Keratinocyte (primary cell): ENCODE measurements around the gene CGRRF1. TPM values are rescaled to one million over a fixed set of nuclear protein-coding genes. Genes with fewer than 3 reads are reported as not detected.

Experiments used
- DNase-seq: peaks from one replicate; pipeline ENCODE4 v3.0.0-alpha.2; 2011; ENCODE audit warnings: low read depth, missing footprints, low spot score
- FAIRE-seq: peaks from 2 replicates; lab custom pipeline; 2011; peaks lifted over from hg19 to GRCh38; lab: Jason Lieb, UNC
- H2AFZ ChIP-seq: 2 replicates; pipeline ENCODE4 v1.6.0; 2012; ENCODE audit warnings: low read length, control low read depth, inconsistent platforms; ENCODE audit not compliant: control insufficient read depth
- H3K27ac ChIP-seq: 2 replicates; pipeline ENCODE4 v1.5.1; 2011; ENCODE audit warnings: low read length; ENCODE audit not compliant: control insufficient read depth, insufficient read depth
- H3K27me3 ChIP-seq: 3 replicates; pipeline ENCODE4 v1.6.0; 2011; ENCODE audit warnings: low read length; ENCODE audit not compliant: control insufficient read depth, insufficient read depth; ENCODE audit errors: extremely low read depth
- H3K36me3 ChIP-seq, 2 experiments: 2 replicates in 1 of 2; 3 replicates in 1 of 2; pipeline ENCODE4 v1.5.1; 2011; ENCODE audit warnings: low read length in 2 of 2, mild to moderate bottlenecking in 1 of 2; ENCODE audit not compliant: control insufficient read depth in 2 of 2, insufficient read depth in 2 of 2; ENCODE audit errors: extremely low read depth in 1 of 2
- H3K4me1 ChIP-seq: 3 replicates; pipeline ENCODE4 v1.5.1; 2011; ENCODE audit warnings: low read length; ENCODE audit not compliant: control insufficient read depth, insufficient read depth; ENCODE audit errors: extremely low read depth
- H3K4me2 ChIP-seq: 3 replicates; pipeline ENCODE4 v1.6.0; 2011; ENCODE audit warnings: low read depth, low read length; ENCODE audit not compliant: control insufficient read depth, insufficient read depth; ENCODE audit errors: extremely low read depth
- H3K4me3 ChIP-seq, 3 experiments: fragments of 200-600 bp in 1 of 3; sonication (generic) in 1 of 3; 2 replicates in 2 of 3; 3 replicates in 1 of 3; pipeline ENCODE4 v1.5.1; 2011 to 2016; ENCODE audit warnings: low read length in 3 of 3, mild to moderate bottlenecking in 3 of 3, control low read depth in 2 of 3, inconsistent platforms in 1 of 3, low read depth in 1 of 3, mixed read lengths in 1 of 3, mixed run types in 1 of 3, moderate library complexity in 1 of 3; ENCODE audit not compliant: control insufficient read depth in 2 of 3, insufficient read depth in 2 of 3; ENCODE audit errors: extremely low read depth in 1 of 3
- H3K79me2 ChIP-seq: 2 replicates; pipeline ENCODE4 v1.6.0; 2012; ENCODE audit warnings: low read length; ENCODE audit not compliant: control insufficient read depth, insufficient read depth
- H3K9ac ChIP-seq: 3 replicates; pipeline ENCODE4 v1.6.0; 2011; ENCODE audit warnings: low read length; ENCODE audit not compliant: control insufficient read depth, insufficient read depth; ENCODE audit errors: extremely low read depth
- H3K9me1 ChIP-seq: 3 replicates; pipeline ENCODE4 v1.6.0; 2011; ENCODE audit warnings: low read length; ENCODE audit not compliant: control insufficient read depth, insufficient read depth; ENCODE audit errors: extremely low read depth
- H3K9me3 ChIP-seq: 2 replicates; pipeline ENCODE4 v1.5.1; 2012; ENCODE audit warnings: low read depth, low read length; ENCODE audit not compliant: control insufficient read depth
- H4K20me1 ChIP-seq: 3 replicates; pipeline ENCODE4 v1.6.0; 2011; ENCODE audit warnings: low read length; ENCODE audit not compliant: control insufficient read depth, insufficient read depth; ENCODE audit errors: extremely low read depth
- EZH2 ChIP-seq: IDR thresholded peaks from one replicate; pipeline ENCODE4 v1.6.1; 2012; ENCODE audit warnings: inconsistent platforms, mild to moderate bottlenecking, low read length, moderate library complexity
- dilution Hi-C: fragments of 300-500 bp; cut with MboI; formaldehyde crosslinking; loops from one replicate; pipeline ENCODE4 v1.7.0; 2020; ENCODE audit warnings: low sequenced_read_pairs; ENCODE audit not compliant: extremely low pct_ligation_motif_present
- polyA plus RNA-seq, 5 experiments: library from polyadenylated mRNA; depleted of rRNA in 3 of 5; stranded (reverse) in 3 of 5; stranded (forward) in 1 of 5; unstranded in 1 of 5; fragments of >200 nt; gene quantifications; 1 replicate in 1 of 5; 2 replicates in 3 of 5; 3 replicates in 1 of 5; pipeline versions ENCODE4 v1.2.1 to v1.2.3, GENCODE V29; 2011 to 2012; ENCODE audit warnings: missing spikeins in 2 of 5, low read depth in 1 of 5, low replicate concordance in 1 of 5
- TF ChIP-seq, protein P1 (sequence below), 3 experiments: IDR thresholded peaks in 1 of 3; conservative IDR thresholded peaks in 1 of 3; optimal IDR thresholded peaks in 1 of 3; 2 replicates in 2 of 3; 3 replicates in 1 of 3; pipeline versions ENCODE3 to v1.5.1; 2011; ENCODE audit warnings: low read length in 3 of 3, mild to moderate bottlenecking in 3 of 3, moderate library complexity in 2 of 3, control low read depth in 1 of 3, inconsistent platforms in 1 of 3; ENCODE audit not compliant: insufficient read depth in 2 of 3; ENCODE audit errors: extremely low read depth in 1 of 3

The CGRRF1 gene
- polyA plus RNA-seq, 1 donor (not counting 4 experiments of a cell fraction or from before 2014, with no cell fraction given): 19.5 TPM

DNA sequence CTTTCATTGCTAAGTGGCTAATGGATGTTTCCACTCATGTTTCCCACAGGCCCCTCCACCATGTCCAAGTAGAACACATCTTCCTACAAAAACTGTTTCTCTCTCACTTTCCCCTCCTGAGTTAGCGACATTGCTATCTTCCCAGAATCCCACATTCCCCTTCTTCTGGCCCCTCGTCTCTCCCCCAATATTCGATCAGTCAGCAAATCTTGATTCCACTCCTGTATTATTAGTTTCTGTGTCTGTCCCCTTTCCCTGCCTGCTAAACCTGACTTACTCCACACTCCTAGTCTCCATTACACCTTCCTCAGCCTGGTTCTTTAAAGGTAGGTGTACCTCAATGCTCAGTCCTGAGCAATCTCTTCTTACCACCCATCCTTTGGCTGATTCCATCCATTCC is 37.9 kb downstream of the CGRRF1 start:
- no peaks in the 10 kb centered on the region for H3K36me3 ChIP-seq
- no peak overlapping the region for H2AFZ ChIP-seq
- H3K79me2 ChIP-seq: no peaks in the 10 kb centered on the region
- DNase-seq (no peak), FAIRE-seq (no peak)
- no peaks in the 10 kb centered on the region for H3K9me1 ChIP-seq
- H3K27me3 ChIP-seq: no peaks in the 10 kb centered on the region
- no peaks in the 10 kb centered on the region for H4K20me1 ChIP-seq
- no peaks in the 10 kb centered on the region for H3K9me3 ChIP-seq
- dilution Hi-C loops: no loop called here
- H3K4me3 ChIP-seq: no peak overlapping the region
- H3K27ac ChIP-seq: no peak overlapping the region
- H3K4me2 ChIP-seq: no peak overlapping the region
- H3K4me1 ChIP-seq: no peaks in the 10 kb centered on the region
- TF ChIP-seq, protein P1, sequence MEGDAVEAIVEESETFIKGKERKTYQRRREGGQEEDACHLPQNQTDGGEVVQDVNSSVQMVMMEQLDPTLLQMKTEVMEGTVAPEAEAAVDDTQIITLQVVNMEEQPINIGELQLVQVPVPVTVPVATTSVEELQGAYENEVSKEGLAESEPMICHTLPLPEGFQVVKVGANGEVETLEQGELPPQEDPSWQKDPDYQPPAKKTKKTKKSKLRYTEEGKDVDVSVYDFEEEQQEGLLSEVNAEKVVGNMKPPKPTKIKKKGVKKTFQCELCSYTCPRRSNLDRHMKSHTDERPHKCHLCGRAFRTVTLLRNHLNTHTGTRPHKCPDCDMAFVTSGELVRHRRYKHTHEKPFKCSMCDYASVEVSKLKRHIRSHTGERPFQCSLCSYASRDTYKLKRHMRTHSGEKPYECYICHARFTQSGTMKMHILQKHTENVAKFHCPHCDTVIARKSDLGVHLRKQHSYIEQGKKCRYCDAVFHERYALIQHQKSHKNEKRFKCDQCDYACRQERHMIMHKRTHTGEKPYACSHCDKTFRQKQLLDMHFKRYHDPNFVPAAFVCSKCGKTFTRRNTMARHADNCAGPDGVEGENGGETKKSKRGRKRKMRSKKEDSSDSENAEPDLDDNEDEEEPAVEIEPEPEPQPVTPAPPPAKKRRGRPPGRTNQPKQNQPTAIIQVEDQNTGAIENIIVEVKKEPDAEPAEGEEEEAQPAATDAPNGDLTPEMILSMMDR (optimal IDR thresholded peaks at IDR 0.05 in 1 of 3, IDR thresholded peaks at IDR 0.05 in 1 of 3, conservative IDR thresholded peaks at IDR 0.05 in 1 of 3; ENCODE audit: extremely low read depth in 1 of 3, insufficient read depth in 2 of 3, low read length in 3 of 3): no peak
- no peak for TF ChIP-seq EZH2
- H3K9ac ChIP-seq: no peak overlapping the region

DNA sequence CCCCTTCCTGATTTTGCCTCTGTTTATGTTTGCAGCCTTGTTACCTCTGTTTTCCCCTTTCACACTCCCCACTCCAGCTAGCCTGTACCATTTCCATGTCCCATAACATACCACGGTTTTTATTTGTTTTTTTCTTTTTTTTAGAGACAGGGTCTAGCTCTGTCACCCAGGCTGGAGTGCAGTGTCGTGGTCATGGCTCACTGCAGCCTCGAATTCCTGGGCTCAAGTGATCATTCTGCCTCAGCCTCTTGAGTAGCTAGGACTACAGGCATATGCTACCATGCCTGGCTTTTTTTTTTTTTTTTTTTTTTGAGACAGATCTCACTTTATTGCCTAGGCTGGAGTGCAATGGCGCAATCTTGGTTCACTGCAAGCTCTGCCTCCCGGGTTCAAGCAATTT is 38.8 kb downstream of the CGRRF1 start:
- Histone ChIP-seq H3K9me1 (no peaks in the 10 kb centered on the region), H3K4me3 (no peak overlapping the region), H2AFZ (no peak overlapping the region), H4K20me1 (no peaks in the 10 kb centered on the region), H3K9ac (no peak overlapping the region), H3K4me1 (no peaks in the 10 kb centered on the region), H3K36me3 (no peaks in the 10 kb centered on the region), H3K79me2 (no peaks in the 10 kb centered on the region), H3K4me2 (no peak overlapping the region), H3K9me3 (no peaks in the 10 kb centered on the region), H3K27ac (no peak overlapping the region), H3K27me3 (no peaks in the 10 kb centered on the region)
- TF ChIP-seq, protein P1 (optimal IDR thresholded peaks at IDR 0.05 in 1 of 3, IDR thresholded peaks at IDR 0.05 in 1 of 3, conservative IDR thresholded peaks at IDR 0.05 in 1 of 3; ENCODE audit: extremely low read depth in 1 of 3, insufficient read depth in 2 of 3, low read length in 3 of 3): no peak
- no peak for TF ChIP-seq EZH2
- dilution Hi-C loops: no loop called here
- DNase-seq (no peak), FAIRE-seq (no peak)
